Endodermal cell (in vitro differentiated cells): Measurements from ENCODE around the gene RSKR. TPM values are rescaled to one million over a fixed set of nuclear protein-coding genes. Genes with fewer than 3 reads are reported as not detected.
"Not testable (repeated sequence)": the region's sequence is repeated elsewhere in the genome, so short reads cannot be mapped to it uniquely, and the experiment has no call there.

Experiments
- DNase-seq: peaks from one replicate; pipeline ENCODE4 v3.0.0-alpha.2; 2017
- H3K27ac ChIP-seq: 2 replicates; pipeline ENCODE4 v1.5.1; 2013; ENCODE audit warnings: mild to moderate bottlenecking, low read depth, low read length, moderate library complexity
- H3K27me3 ChIP-seq: 2 replicates; pipeline ENCODE4 v1.6.1; 2013; ENCODE audit warnings: mild to moderate bottlenecking, low read length, moderate library complexity; ENCODE audit not compliant: insufficient read depth, control insufficient read depth, poor library complexity, severe bottlenecking
- H3K36me3 ChIP-seq: 2 replicates; pipeline ENCODE4 v1.7.0; 2013; ENCODE audit warnings: mild to moderate bottlenecking, low read length, moderate library complexity; ENCODE audit not compliant: control insufficient read depth, insufficient read depth
- H3K4me1 ChIP-seq: one replicate; pipeline ENCODE4 v1.7.0; 2013; ENCODE audit warnings: low read length; ENCODE audit not compliant: control insufficient read depth, insufficient read depth
- H3K4me3 ChIP-seq: 2 replicates; pipeline ENCODE4 v1.5.1; 2013; ENCODE audit warnings: mild to moderate bottlenecking, low read length, moderate library complexity
- H3K9ac ChIP-seq: 2 replicates; pipeline ENCODE4 v1.6.1; 2013; ENCODE audit warnings: mild to moderate bottlenecking, low read length, moderate library complexity; ENCODE audit not compliant: poor library complexity, severe bottlenecking; ENCODE audit errors: extremely low read depth
- H3K9me3 ChIP-seq: 2 replicates; pipeline ENCODE4 v1.6.1; 2013; ENCODE audit warnings: mild to moderate bottlenecking, low read length, moderate library complexity; ENCODE audit not compliant: control insufficient read depth
- H3K27ac Mint-ChIP-seq: 2 replicates; pipeline ENCODE4 v1.8.0; 2020; ENCODE audit warnings: mixed read lengths
- H3K27me3 Mint-ChIP-seq: 2 replicates; pipeline ENCODE4 v1.8.0; 2021; ENCODE audit warnings: mild to moderate bottlenecking, mixed read lengths; ENCODE audit not compliant: insufficient read depth
- H3K36me3 Mint-ChIP-seq: 2 replicates; pipeline ENCODE4 v1.8.0; 2020; ENCODE audit warnings: low read depth, mixed read lengths
- H3K4me1 Mint-ChIP-seq: 2 replicates; pipeline ENCODE4 v1.8.0; 2020; ENCODE audit warnings: mixed read lengths
- H3K4me3 Mint-ChIP-seq: 2 replicates; pipeline ENCODE4 v1.8.0; 2020; ENCODE audit warnings: mild to moderate bottlenecking, moderate library complexity, mixed read lengths
- H3K9me3 Mint-ChIP-seq: 2 replicates; pipeline ENCODE4 v1.8.0; 2020; ENCODE audit warnings: mild to moderate bottlenecking, mixed read lengths
- CTCF ChIP-seq: fragments of 200-600 bp; sonication (generic); conservative IDR thresholded peaks from 2 replicates; pipeline ENCODE4 v1.5.0; 2021; ENCODE audit warnings: antibody characterized with exemption, mild to moderate bottlenecking
- WGBS, 2 experiments: methylation state at CpG; one replicate each; pipeline versions ENCODE4 v1.1.5 to v1.1.7; 2013; ENCODE audit warnings: missing lambda C conversion rate in 2 of 2, mixed read lengths in 1 of 2; ENCODE audit not compliant: insufficient coverage in 1 of 2, insufficient read length in 1 of 2; 5-methylcytosine and 5-hydroxymethylcytosine counted together
- total RNA-seq, 2 donors: library from RNA; stranded (reverse); fragmentation: NEBNext Ultra II Directional in 1 of 2; extraction: Animal tissue kit (Norgen Biotek cat#: 25700) in 1 of 2; gene quantifications; 2 replicates in 1 of 2; 3 replicates in 1 of 2; pipeline ENCODE4 v1.2.1, GENCODE V29; 2021

Gene RSKR
- total RNA-seq, 2 donors from 2014 or later, result 25.5 to 27.6 TPM

GRCh38 chr17:28576758-28577465, 37.1 kb downstream of the RSKR start, which contains the start of gene ALDOC:
Gene ALDOC, minus strand, starts transcription at chr17:28576895. Its CDS starts 1,363 bp downstream, at chr17:28575532.
- Mint-ChIP-seq H3K27ac (no peak within 1 kb of the TSS), H3K36me3 (peaks cover 41% of the 10 kb centered on the region), H3K4me1 (peaks cover 11% of the 10 kb centered on the region), H3K27me3 (peaks cover 25% of the 10 kb centered on the region), H3K9me3 (no peaks in the 10 kb centered on the region), H3K4me3 (peak within 1 kb of the TSS; percentile 37)
- Histone ChIP-seq H3K9ac (no peak within 1 kb of the TSS), H3K27ac (no peak within 1 kb of the TSS), H3K36me3 (peaks cover 43% of the 10 kb centered on the region), H3K9me3 (no peaks in the 10 kb centered on the region), H3K27me3 (peaks cover 4% of the 10 kb centered on the region), H3K4me1 (no peaks in the 10 kb centered on the region), H3K4me3 (no peak within 1 kb of the TSS)
- 9 to 11% methylated on average over 18 to 26 of the region's 26 CpGs for WGBS, 2 experiments
- peak; percentile 100 for DNase-seq
- no peak for TF ChIP-seq CTCF

GRCh38 chr17:28576016-28576415, 38.0 kb downstream of the RSKR start:
- Mint-ChIP-seq H3K4me1 (peaks cover 13% of the 10 kb centered on the region), H3K27me3 (peaks cover 25% of the 10 kb centered on the region), H3K4me3 (peak overlapping the region; percentile 37), H3K36me3 (peaks cover 41% of the 10 kb centered on the region)
- H3K9me3 ChIP-seq, H3K9ac ChIP-seq, H3K27ac ChIP-seq, DNase-seq, H3K4me3 ChIP-seq, H3K4me1 ChIP-seq, H3K27me3 ChIP-seq, H3K27ac Mint-ChIP-seq, H3K9me3 Mint-ChIP-seq: not testable (repeated sequence)
- H3K36me3 ChIP-seq, result peaks cover 39% of the 10 kb centered on the region
- WGBS, 2 experiments, result 80 to 84% methylated on average over 2 to 3 of the region's 3 CpGs

DNA sequence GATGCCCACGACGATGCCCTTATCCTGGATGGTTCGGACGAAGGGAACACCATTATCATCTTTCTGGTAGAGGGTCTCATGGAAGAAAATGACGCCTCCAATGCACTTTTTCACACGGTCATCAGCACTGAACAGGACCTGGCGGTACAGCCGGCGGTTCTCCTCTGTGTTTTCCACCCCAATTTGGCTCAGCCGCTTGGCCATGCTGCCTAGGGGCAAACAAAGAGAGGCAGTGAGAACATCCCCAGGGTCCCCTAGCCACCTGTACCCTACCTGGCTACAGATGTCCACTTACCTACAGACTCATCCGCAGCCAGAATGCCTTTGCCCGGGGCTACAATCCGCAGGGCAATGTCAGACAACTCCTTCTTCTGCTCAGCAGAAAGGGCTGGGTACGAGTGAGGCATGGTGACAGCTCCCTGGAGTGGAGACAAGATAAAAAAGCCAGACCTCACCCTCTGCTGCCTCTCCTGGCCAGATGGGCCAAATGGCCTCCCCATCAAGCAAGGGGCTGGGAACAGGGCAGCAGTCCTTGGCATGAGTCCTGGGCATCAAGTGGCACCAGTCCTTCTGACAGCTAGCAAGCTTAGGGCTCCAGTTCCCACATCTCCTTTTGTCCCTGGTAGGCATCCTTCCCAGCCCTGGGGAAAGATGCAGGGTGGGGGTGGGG, 38.7 kb downstream of the RSKR start:
- Mint-ChIP-seq H3K9me3 (no peaks in the 10 kb centered on the region), H3K4me1 (peaks cover 17% of the 10 kb centered on the region), H3K27me3 (peaks cover 25% of the 10 kb centered on the region), H3K36me3 (peaks cover 36% of the 10 kb centered on the region), H3K27ac (no peak overlapping the region), H3K4me3 (no peak overlapping the region)
- Histone ChIP-seq H3K9me3 (no peaks in the 10 kb centered on the region), H3K4me1 (no peaks in the 10 kb centered on the region), H3K4me3 (no peak overlapping the region), H3K27me3 (peaks cover 4% of the 10 kb centered on the region), H3K36me3 (peaks cover 32% of the 10 kb centered on the region), H3K9ac (no peak overlapping the region), H3K27ac (no peak overlapping the region)
- DNase-seq, result peak; percentile 69
- peak; percentile 47 for TF ChIP-seq CTCF
- 90 to 94% methylated on average over 13 to 14 of the region's 14 CpGs for WGBS, 2 experiments
